Fibroblast of lung (primary cell): ENCODE data around the gene EMC7.

Source experiments
- CTCF ChIP-seq, 2 donors: IDR thresholded peaks in 1 of 2; conservative IDR thresholded peaks in 1 of 2; 1 replicate in 1 of 2; 2 replicates in 1 of 2; pipeline ENCODE4 v1.5.1; 2011 to 2012; ENCODE audit warnings: low read length in 2 of 2, control low read depth in 1 of 2, inconsistent platforms in 1 of 2, low read depth in 1 of 2, mild to moderate bottlenecking in 1 of 2
- EZH2 ChIP-seq: IDR thresholded peaks from 2 replicates; pipeline ENCODE4 v1.5.1; 2012; ENCODE audit warnings: low read length, control low read depth, mild to moderate bottlenecking; ENCODE audit errors: missing control alignments

- TF ChIP-seq CTCF (conservative IDR thresholded peaks at IDR 0.05 in 1 of 2, IDR thresholded peaks at IDR 0.05 in 1 of 2; ENCODE audit: low read depth in 1 of 2, low read length in 2 of 2), result no peak
- no peak for TF ChIP-seq EZH2
Measured at GRCh38 chr15:34064438-34064837, 37.2 kb downstream of the EMC7 start.
